ENCODE results near the gene PIK3CD. TPM values are rescaled to one million over a fixed set of nuclear protein-coding genes. Genes with fewer than 3 reads are reported as not detected.
A peak's percentile ranks its signal among the peaks of the same experiment; 100 is the strongest.

Gene PIK3CD
- total and polyA plus RNA-seq, 9 donors: 1.4 to 3.5 (median 2.2) TPM

DNA sequence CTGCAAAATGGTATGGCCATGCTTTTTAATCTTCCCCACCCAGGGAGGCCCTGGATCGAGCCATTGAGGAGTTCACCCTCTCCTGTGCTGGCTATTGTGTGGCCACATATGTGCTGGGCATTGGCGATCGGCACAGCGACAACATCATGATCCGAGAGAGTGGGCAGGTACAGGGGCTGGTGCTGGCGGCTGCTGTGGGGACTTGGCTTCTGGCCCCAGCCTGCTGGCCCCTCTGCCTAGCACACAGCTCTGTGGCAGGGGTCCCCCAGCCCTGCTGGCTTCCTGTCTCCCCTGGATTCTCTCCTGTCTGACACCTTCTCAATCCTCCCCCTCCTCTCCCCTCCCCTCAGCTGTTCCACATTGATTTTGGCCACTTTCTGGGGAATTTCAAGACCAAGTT, 72.4 kb downstream of the PIK3CD start:
- H3K36me3 ChIP-seq (ENCODE audit: control insufficient read depth, insufficient read depth, low read length): peaks cover 26% of the 10 kb centered on the region
- H3K4me3 ChIP-seq (ENCODE audit: low read length): no peak overlapping the region
- no peak for DNase-seq
- no peaks in the 10 kb centered on the region for H3K27me3 ChIP-seq (ENCODE audit: control insufficient read depth, insufficient read depth, low read length)
- no peak overlapping the region for H3K27ac ChIP-seq (ENCODE audit: low read length)
- 100% methylated on average over 5 of the region's 6 CpGs for WGBS (ENCODE audit: insufficient coverage)
- H3K9me3 ChIP-seq (replicated peaks; ENCODE audit: control insufficient read depth, low read depth, low read length): peaks cover 10% of the 10 kb centered on the region
- peaks cover 5% of the 10 kb centered on the region for H3K4me1 ChIP-seq (ENCODE audit: control insufficient read depth, insufficient read depth, low read length)

DNA sequence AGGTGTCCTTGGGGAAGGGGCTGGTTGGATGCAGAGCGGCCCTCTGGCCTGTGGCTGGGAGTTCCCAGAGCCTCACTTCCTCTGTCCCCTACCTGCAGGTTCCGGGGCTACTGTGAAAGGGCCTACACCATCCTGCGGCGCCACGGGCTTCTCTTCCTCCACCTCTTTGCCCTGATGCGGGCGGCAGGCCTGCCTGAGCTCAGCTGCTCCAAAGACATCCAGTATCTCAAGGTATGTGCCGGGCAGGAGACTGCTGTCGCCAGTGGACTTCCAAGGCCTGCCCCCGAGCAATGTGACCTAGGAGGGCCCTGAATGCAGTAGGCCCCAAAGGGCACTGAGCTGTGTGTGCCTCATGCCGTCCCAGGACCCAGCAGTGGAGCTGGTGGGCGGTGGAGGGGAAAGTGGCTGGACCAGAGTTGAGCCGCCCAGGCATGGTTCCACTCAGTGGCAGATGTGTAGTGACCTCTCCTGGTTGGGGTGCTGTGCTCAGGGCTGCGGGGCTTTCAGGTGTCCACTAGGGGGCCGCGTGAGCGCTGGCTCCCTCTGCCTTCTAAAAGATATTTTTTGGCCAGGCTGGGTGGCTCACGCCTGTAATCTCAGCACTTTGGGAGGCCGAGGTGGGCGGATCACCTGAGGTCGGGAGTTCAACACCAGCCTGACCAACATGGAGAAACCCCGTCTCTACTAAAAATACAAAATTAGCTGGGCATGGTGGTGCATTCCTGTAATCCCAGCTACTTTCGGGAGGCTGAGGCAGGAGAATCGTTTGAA, 73.4 kb downstream of the PIK3CD start:
- H3K4me3 ChIP-seq (ENCODE audit: low read length): no peak overlapping the region
- WGBS (ENCODE audit: insufficient coverage): 59% methylated on average over 14 of the region's 24 CpGs
- peaks cover 10% of the 10 kb centered on the region for H3K9me3 ChIP-seq (replicated peaks; ENCODE audit: control insufficient read depth, low read depth, low read length)
- H3K27me3 ChIP-seq (ENCODE audit: control insufficient read depth, insufficient read depth, low read length): no peaks in the 10 kb centered on the region
- peaks cover 34% of the 10 kb centered on the region for H3K36me3 ChIP-seq (ENCODE audit: control insufficient read depth, insufficient read depth, low read length)
- H3K4me1 ChIP-seq (ENCODE audit: control insufficient read depth, insufficient read depth, low read length): peaks cover 5% of the 10 kb centered on the region
- H3K27ac ChIP-seq (ENCODE audit: low read length): no peak overlapping the region
- DNase-seq: no peak

- H3K27ac ChIP-seq (ENCODE audit: low read length): no peak overlapping the region
- H3K9me3 ChIP-seq (replicated peaks; ENCODE audit: control insufficient read depth, low read depth, low read length): peaks cover 10% of the 10 kb centered on the region
- H3K4me3 ChIP-seq (ENCODE audit: low read length): no peak overlapping the region
- WGBS (ENCODE audit: insufficient coverage): no CpG with 5 or more reads among the region's 6 CpGs
- no peak for DNase-seq
- peaks cover 5% of the 10 kb centered on the region for H3K4me1 ChIP-seq (ENCODE audit: control insufficient read depth, insufficient read depth, low read length)
- H3K27me3 ChIP-seq (ENCODE audit: control insufficient read depth, insufficient read depth, low read length): no peaks in the 10 kb centered on the region
- H3K36me3 ChIP-seq (ENCODE audit: control insufficient read depth, insufficient read depth, low read length): peaks cover 49% of the 10 kb centered on the region
These were observed 74.9 kb downstream of the PIK3CD start for GRCh38 chr1:9726406-9726805.

DNA sequence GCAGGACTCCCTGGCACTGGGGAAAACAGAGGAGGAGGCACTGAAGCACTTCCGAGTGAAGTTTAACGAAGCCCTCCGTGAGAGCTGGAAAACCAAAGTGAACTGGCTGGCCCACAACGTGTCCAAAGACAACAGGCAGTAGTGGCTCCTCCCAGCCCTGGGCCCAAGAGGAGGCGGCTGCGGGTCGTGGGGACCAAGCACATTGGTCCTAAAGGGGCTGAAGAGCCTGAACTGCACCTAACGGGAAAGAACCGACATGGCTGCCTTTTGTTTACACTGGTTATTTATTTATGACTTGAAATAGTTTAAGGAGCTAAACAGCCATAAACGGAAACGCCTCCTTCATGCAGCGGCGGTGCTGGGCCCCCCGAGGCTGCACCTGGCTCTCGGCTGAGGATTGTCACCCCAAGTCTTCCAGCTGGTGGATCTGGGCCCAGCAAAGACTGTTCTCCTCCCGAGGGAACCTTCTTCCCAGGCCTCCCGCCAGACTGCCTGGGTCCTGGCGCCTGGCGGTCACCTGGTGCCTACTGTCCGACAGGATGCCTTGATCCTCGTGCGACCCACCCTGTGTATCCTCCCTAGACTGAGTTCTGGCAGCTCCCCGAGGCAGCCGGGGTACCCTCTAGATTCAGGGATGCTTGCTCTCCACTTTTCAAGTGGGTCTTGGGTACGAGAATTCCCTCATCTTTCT, 75.5 kb downstream of the PIK3CD start:
- H3K27me3 ChIP-seq (ENCODE audit: control insufficient read depth, insufficient read depth, low read length): no peaks in the 10 kb centered on the region
- no peak overlapping the region for H3K4me3 ChIP-seq (ENCODE audit: low read length)
- H3K27ac ChIP-seq (ENCODE audit: low read length): no peak overlapping the region
- peaks cover 5% of the 10 kb centered on the region for H3K4me1 ChIP-seq (ENCODE audit: control insufficient read depth, insufficient read depth, low read length)
- WGBS (ENCODE audit: insufficient coverage): 43% methylated on average over 23 of the region's 25 CpGs
- peaks cover 10% of the 10 kb centered on the region for H3K9me3 ChIP-seq (replicated peaks; ENCODE audit: control insufficient read depth, low read depth, low read length)
- peaks cover 53% of the 10 kb centered on the region for H3K36me3 ChIP-seq (ENCODE audit: control insufficient read depth, insufficient read depth, low read length)
- DNase-seq: no peak

DNA sequence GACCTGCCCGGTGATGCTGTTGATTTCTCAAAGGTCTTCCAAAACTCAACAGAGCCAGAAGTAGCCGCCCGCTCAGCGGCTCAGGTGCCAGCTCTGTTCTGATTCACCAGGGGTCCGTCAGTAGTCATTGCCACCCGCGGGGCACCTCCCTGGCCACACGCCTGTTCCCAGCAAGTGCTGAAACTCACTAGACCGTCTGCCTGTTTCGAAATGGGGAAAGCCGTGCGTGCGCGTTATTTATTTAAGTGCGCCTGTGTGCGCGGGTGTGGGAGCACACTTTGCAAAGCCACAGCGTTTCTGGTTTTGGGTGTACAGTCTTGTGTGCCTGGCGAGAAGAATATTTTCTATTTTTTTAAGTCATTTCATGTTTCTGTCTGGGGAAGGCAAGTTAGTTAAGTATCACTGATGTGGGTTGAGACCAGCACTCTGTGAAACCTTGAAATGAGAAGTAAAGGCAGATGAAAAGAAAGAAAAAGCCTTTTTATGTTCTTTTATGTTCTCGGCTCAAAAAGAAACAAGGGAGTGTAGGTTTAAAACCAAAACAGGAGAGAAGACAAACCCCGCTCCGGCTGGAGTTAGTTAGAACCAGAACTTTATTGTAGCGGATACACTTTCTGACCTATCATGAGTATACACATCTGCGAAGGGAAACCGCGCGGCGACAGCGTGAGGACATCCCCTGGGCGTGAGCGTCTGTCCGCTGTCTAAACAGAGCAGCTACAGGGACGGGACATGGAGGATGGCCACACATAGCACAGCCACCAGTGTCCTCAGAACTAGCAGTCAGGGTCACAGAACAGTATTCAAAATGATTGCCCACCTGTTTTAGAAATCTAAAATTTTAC, 77.1 kb downstream of the PIK3CD start:
- Histone ChIP-seq H3K4me1 (ENCODE audit: control insufficient read depth, insufficient read depth, low read length) (peaks cover 5% of the 10 kb centered on the region), H3K27me3 (ENCODE audit: control insufficient read depth, insufficient read depth, low read length) (no peaks in the 10 kb centered on the region), H3K27ac (ENCODE audit: low read length) (no peak overlapping the region), H3K4me3 (ENCODE audit: low read length) (no peak overlapping the region), H3K36me3 (ENCODE audit: control insufficient read depth, insufficient read depth, low read length) (peaks cover 65% of the 10 kb centered on the region), H3K9me3 (replicated peaks; ENCODE audit: control insufficient read depth, low read depth, low read length) (peaks cover under 1% of the 10 kb centered on the region)
- 87% methylated on average over 26 of the region's 33 CpGs for WGBS (ENCODE audit: insufficient coverage)
- no peak for DNase-seq

GRCh38 chr1:9729523-9729922, 78.0 kb downstream of the PIK3CD start:
- Histone ChIP-seq H3K9me3 (replicated peaks; ENCODE audit: control insufficient read depth, low read depth, low read length) (no peaks in the 10 kb centered on the region), H3K4me3 (ENCODE audit: low read length) (no peak overlapping the region), H3K4me1 (ENCODE audit: control insufficient read depth, insufficient read depth, low read length) (peaks cover 5% of the 10 kb centered on the region), H3K27ac (ENCODE audit: low read length) (no peak overlapping the region), H3K27me3 (ENCODE audit: control insufficient read depth, insufficient read depth, low read length) (no peaks in the 10 kb centered on the region), H3K36me3 (ENCODE audit: control insufficient read depth, insufficient read depth, low read length) (peaks cover 67% of the 10 kb centered on the region)
- WGBS (ENCODE audit: insufficient coverage): 94% methylated on average over 5 of the region's 12 CpGs
- DNase-seq: no peak

- WGBS (ENCODE audit: insufficient coverage): 80% methylated on average over 33 of the region's 45 CpGs
These were observed 78.8 kb downstream of the PIK3CD start for GRCh38 chr1:9730096-9730901.

GRCh38 chr1:9731051-9731537, 79.6 kb downstream of the PIK3CD start:
- H3K27ac ChIP-seq (ENCODE audit: low read length): no peak overlapping the region
- H3K36me3 ChIP-seq (ENCODE audit: control insufficient read depth, insufficient read depth, low read length): peaks cover 82% of the 10 kb centered on the region
- WGBS (ENCODE audit: insufficient coverage): 96% methylated on average over 31 of the region's 31 CpGs

More at GRCh38 chr1:9730096-9730901, 78.8 kb downstream of the PIK3CD start:
- H3K27me3 ChIP-seq (ENCODE audit: control insufficient read depth, insufficient read depth, low read length): no peaks in the 10 kb centered on the region
- no peak overlapping the region for H3K27ac ChIP-seq (ENCODE audit: low read length)
- DNase-seq: peak; percentile 60
- H3K4me3 ChIP-seq (ENCODE audit: low read length): no peak overlapping the region
- H3K9me3 ChIP-seq (replicated peaks; ENCODE audit: control insufficient read depth, low read depth, low read length): no peaks in the 10 kb centered on the region
- peaks cover 75% of the 10 kb centered on the region for H3K36me3 ChIP-seq (ENCODE audit: control insufficient read depth, insufficient read depth, low read length)
- H3K4me1 ChIP-seq (ENCODE audit: control insufficient read depth, insufficient read depth, low read length): peaks cover 5% of the 10 kb centered on the region

GRCh38 chr1:9731561-9731960, 80.0 kb downstream of the PIK3CD start:
- no peak for DNase-seq
- peaks cover 3% of the 10 kb centered on the region for H3K4me1 ChIP-seq (ENCODE audit: control insufficient read depth, insufficient read depth, low read length)
- WGBS (ENCODE audit: insufficient coverage): 96% methylated on average over 13 of the region's 18 CpGs
- H3K27me3 ChIP-seq (ENCODE audit: control insufficient read depth, insufficient read depth, low read length): no peaks in the 10 kb centered on the region
- peaks cover 87% of the 10 kb centered on the region for H3K36me3 ChIP-seq (ENCODE audit: control insufficient read depth, insufficient read depth, low read length)
- H3K4me3 ChIP-seq (ENCODE audit: low read length): no peak overlapping the region
- no peaks in the 10 kb centered on the region for H3K9me3 ChIP-seq (replicated peaks; ENCODE audit: control insufficient read depth, low read depth, low read length)
- no peak overlapping the region for H3K27ac ChIP-seq (ENCODE audit: low read length)

More at GRCh38 chr1:9731051-9731537, 79.6 kb downstream of the PIK3CD start:
- no peak for DNase-seq
- H3K4me1 ChIP-seq (ENCODE audit: control insufficient read depth, insufficient read depth, low read length): peaks cover 5% of the 10 kb centered on the region
- H3K27me3 ChIP-seq (ENCODE audit: control insufficient read depth, insufficient read depth, low read length): no peaks in the 10 kb centered on the region
- no peak overlapping the region for H3K4me3 ChIP-seq (ENCODE audit: low read length)
- no peaks in the 10 kb centered on the region for H3K9me3 ChIP-seq (replicated peaks; ENCODE audit: control insufficient read depth, low read depth, low read length)

Data from muscle of leg (tissue), 11 donors.